Thyroid gland (tissue), 4 donors: ENCODE measurements around the gene ADARB2. TPM values are rescaled to one million over a fixed set of nuclear protein-coding genes. Genes with fewer than 3 reads are reported as not detected.

Source experiments
- DNase-seq, 2 donors: peaks; one replicate each; pipeline ENCODE4 v3.0.0-alpha.2; 2019
- H3K27ac ChIP-seq, 3 donors: fragments of 200-600 bp; sonication (generic); 1 replicate in 2 of 3; 2 replicates in 1 of 3; pipeline ENCODE4 v1.5.1; 2016 to 2019; ENCODE audit warnings: mild to moderate bottlenecking in 1 of 3, moderate library complexity in 1 of 3
- H3K27me3 ChIP-seq: fragments of 200-600 bp; sonication (generic); one replicate; pipeline ENCODE4 v1.5.1; 2019
- H3K36me3 ChIP-seq, 2 donors: fragments of 200-600 bp; sonication (generic); one replicate each; pipeline ENCODE4 v1.5.1; 2016 to 2019
- H3K4me1 ChIP-seq, 2 donors: fragments of 200-600 bp; sonication (generic); one replicate each; pipeline ENCODE4 v1.5.1; 2017 to 2019
- H3K4me3 ChIP-seq, 3 donors: fragments of 200-600 bp; sonication (generic); replicated peaks in 1 of 3; 1 replicate in 2 of 3; 2 replicates in 1 of 3; pipeline ENCODE4 v1.5.1; 2016; ENCODE audit warnings: mild to moderate bottlenecking in 1 of 3
- H3K9me3 ChIP-seq: fragments of 200-600 bp; sonication (generic); one replicate; pipeline ENCODE4 v1.5.1; 2017
- POLR2A ChIP-seq, 2 donors: fragments of 450-650 bp; IDR thresholded peaks; one replicate each; pipeline ENCODE4 v1.6.1; 2017; ENCODE audit warnings: antibody characterized with exemption in 2 of 2, mild to moderate bottlenecking in 2 of 2, moderate library complexity in 1 of 2
- WGBS, 2 donors: methylation state at CpG; one replicate each; pipeline ENCODE4 v1.1.5; 2017; 5-methylcytosine and 5-hydroxymethylcytosine counted together
- intact Hi-C: fragments of 100-400 bp; cut with DNase I; formaldehyde crosslinking; loops from one replicate; pipeline ENCODE4 v1.15.1; 2023
- total RNA-seq, 4 donors: library from RNA; depleted of rRNA; stranded (reverse); fragments of >200 nt; gene quantifications; one replicate each; pipeline ENCODE4 v1.2.3, GENCODE V29; 2016
- TF ChIP-seq, protein P1 (sequence below), 6 experiments: fragments of 200-600 bp in 3 of 6; fragments of 450-650 bp in 3 of 6; sonication (generic) in 3 of 6; IDR thresholded peaks; one replicate each; pipeline ENCODE4 v1.5.1; 2016 to 2019; ENCODE audit warnings: antibody characterized with exemption in 6 of 6, mild to moderate bottlenecking in 2 of 6, inconsistent platforms in 1 of 6, moderate library complexity in 1 of 6

ADARB2 gene
- total RNA-seq, 4 donors from 2014 or later: 0.08 to 0.15 TPM; not detected in 2

GRCh38 chr10:1240341-1240775, 497.0 kb downstream of the ADARB2 start:
- no peaks in the 10 kb centered on the region for H3K9me3 ChIP-seq
- H3K4me1 ChIP-seq: no peaks in the 10 kb centered on the region
- TF ChIP-seq, protein P1, sequence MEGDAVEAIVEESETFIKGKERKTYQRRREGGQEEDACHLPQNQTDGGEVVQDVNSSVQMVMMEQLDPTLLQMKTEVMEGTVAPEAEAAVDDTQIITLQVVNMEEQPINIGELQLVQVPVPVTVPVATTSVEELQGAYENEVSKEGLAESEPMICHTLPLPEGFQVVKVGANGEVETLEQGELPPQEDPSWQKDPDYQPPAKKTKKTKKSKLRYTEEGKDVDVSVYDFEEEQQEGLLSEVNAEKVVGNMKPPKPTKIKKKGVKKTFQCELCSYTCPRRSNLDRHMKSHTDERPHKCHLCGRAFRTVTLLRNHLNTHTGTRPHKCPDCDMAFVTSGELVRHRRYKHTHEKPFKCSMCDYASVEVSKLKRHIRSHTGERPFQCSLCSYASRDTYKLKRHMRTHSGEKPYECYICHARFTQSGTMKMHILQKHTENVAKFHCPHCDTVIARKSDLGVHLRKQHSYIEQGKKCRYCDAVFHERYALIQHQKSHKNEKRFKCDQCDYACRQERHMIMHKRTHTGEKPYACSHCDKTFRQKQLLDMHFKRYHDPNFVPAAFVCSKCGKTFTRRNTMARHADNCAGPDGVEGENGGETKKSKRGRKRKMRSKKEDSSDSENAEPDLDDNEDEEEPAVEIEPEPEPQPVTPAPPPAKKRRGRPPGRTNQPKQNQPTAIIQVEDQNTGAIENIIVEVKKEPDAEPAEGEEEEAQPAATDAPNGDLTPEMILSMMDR (IDR thresholded peaks at IDR 0.05): no peak
- no peak for TF ChIP-seq POLR2A (IDR thresholded peaks at IDR 0.05)
- intact Hi-C loops: no loop called here
- no peak overlapping the region for H3K27ac ChIP-seq
- H3K36me3 ChIP-seq: no peaks in the 10 kb centered on the region
- WGBS, 2 donors: 17 to 39% methylated on average over 6 of the region's 8 CpGs
- no peak overlapping the region for H3K4me3 ChIP-seq
- DNase-seq: no peak
- peaks cover 6% of the 10 kb centered on the region for H3K27me3 ChIP-seq

DNA sequence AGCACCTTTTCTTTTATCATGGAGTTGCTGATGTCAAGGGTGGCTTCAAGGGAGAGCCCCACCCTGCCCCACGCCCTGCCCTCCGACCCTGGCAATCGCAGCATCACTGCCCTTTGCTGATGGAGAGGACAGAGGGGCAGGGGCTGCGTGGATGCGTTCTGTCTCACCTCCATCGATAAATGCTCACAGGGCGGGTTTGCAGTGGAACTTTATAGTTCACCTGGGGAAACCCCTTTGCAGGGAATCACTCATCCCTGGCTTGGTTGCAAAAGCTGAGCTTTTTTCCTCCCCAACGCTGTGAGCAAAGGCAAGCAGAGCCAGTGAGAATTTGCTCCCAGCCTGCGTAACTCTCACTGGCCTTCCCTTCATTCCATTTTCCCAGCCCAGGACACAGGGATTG, 504.3 kb downstream of the ADARB2 start:
- TF ChIP-seq, protein P1 (IDR thresholded peaks at IDR 0.05): no peak
- TF ChIP-seq POLR2A (IDR thresholded peaks at IDR 0.05): no peak
- intact Hi-C loops: no loop called here
- no peak overlapping the region for H3K27ac ChIP-seq

GRCh38 chr10:1232164-1232911, 505.0 kb downstream of the ADARB2 start:
- no peaks in the 10 kb centered on the region for H3K4me1 ChIP-seq
- H3K4me3 ChIP-seq: no peak overlapping the region
- H3K27me3 ChIP-seq: no peaks in the 10 kb centered on the region
- no peaks in the 10 kb centered on the region for H3K36me3 ChIP-seq
- intact Hi-C loops: no loop called here
- TF ChIP-seq, protein P1 (IDR thresholded peaks at IDR 0.05): no peak
- no peak for TF ChIP-seq POLR2A (IDR thresholded peaks at IDR 0.05)
- H3K9me3 ChIP-seq: no peaks in the 10 kb centered on the region
- DNase-seq: no peak
- H3K27ac ChIP-seq: no peak overlapping the region
- WGBS, 2 donors: 95 to 96% methylated on average over 9 of the region's 9 CpGs

More for the DNA sequence above, 504.3 kb downstream of the ADARB2 start:
- Histone ChIP-seq H3K4me3 (no peak overlapping the region), H3K4me1 (no peaks in the 10 kb centered on the region), H3K36me3 (no peaks in the 10 kb centered on the region), H3K9me3 (no peaks in the 10 kb centered on the region), H3K27me3 (no peaks in the 10 kb centered on the region)
- 90 to 93% methylated on average over 9 of the region's 9 CpGs for whole genome bisulfite sequencing, 2 donors
- no peak for DNase-seq

DNA sequence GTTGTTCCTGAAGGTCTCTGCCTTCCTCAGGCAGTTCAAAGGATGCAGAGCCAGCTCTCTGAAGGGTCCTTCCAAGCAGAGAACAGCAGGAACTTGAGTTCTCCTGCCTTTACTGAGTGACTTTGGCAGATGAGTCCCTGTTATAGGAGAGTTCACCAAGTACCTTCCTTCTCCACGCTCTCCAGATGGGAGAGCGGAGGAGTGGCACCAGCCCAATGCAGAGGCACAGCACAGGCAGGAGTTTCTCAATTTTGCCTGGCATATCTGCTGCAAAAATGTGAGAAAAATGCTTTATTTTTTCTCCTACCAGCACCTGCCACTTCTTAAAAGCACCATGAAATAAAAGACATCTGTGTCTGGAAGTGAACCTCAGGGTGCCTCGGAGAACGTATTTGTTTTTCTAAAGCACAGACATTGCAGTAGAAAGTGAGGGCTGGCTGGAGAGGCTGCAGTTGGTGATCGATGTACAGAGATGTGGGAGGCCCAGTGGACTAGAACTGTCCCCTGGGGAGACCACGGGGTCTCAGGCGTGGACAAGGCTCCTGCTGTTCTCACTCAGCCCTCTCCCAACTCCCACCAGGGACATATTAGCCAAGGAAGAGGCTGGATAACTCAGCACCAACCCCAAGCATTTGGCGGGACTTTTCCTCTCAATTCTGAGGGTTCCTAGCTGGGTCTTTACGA, 506.6 kb downstream of the ADARB2 start:
- no peaks in the 10 kb centered on the region for H3K27me3 ChIP-seq
- no peak for TF ChIP-seq POLR2A (IDR thresholded peaks at IDR 0.05)
- TF ChIP-seq, protein P1 (IDR thresholded peaks at IDR 0.05): no peak
- no peak overlapping the region for H3K27ac ChIP-seq

GRCh38 chr10:1230138-1230537, 507.2 kb downstream of the ADARB2 start:
- no peaks in the 10 kb centered on the region for H3K36me3 ChIP-seq
- WGBS, 2 donors: 55 to 75% methylated on average over 5 to 8 of the region's 8 CpGs
- no peaks in the 10 kb centered on the region for H3K4me1 ChIP-seq
- no peaks in the 10 kb centered on the region for H3K27me3 ChIP-seq
- H3K27ac ChIP-seq: no peak overlapping the region
- intact Hi-C loops: no loop called here
- H3K4me3 ChIP-seq: no peak overlapping the region
- no peaks in the 10 kb centered on the region for H3K9me3 ChIP-seq
- no peak for DNase-seq
- TF ChIP-seq, protein P1 (IDR thresholded peaks at IDR 0.05): no peak
- TF ChIP-seq POLR2A (IDR thresholded peaks at IDR 0.05): no peak

More for the DNA sequence above, 506.6 kb downstream of the ADARB2 start:
- Histone ChIP-seq H3K36me3 (no peaks in the 10 kb centered on the region), H3K9me3 (no peaks in the 10 kb centered on the region), H3K4me1 (no peaks in the 10 kb centered on the region), H3K4me3 (no peak overlapping the region)
- WGBS, 2 donors: 52 to 60% methylated on average over 7 to 9 of the region's 9 CpGs
- intact Hi-C loops: no loop called here
- no peak for DNase-seq
